H1 (cell line): ENCODE results near the gene MYH8. TPM values are rescaled to one million over a fixed set of nuclear protein-coding genes. Genes with fewer than 3 reads are reported as not detected.

Source experiments
- JUN ChIP-seq: IDR thresholded peaks from 2 replicates; pipeline ENCODE4 v1.6.1; 2011; ENCODE audit warnings: low read depth, mild to moderate bottlenecking, improper control_type of control experiment, low read length
- POLR2A ChIP-seq, 2 experiments: IDR thresholded peaks; 1 replicate in 1 of 2; 2 replicates in 1 of 2; pipeline ENCODE4 v1.6.1; 2011; ENCODE audit warnings: low read depth in 2 of 2, low read length in 2 of 2, mild to moderate bottlenecking in 2 of 2; ENCODE audit errors: control extremely low read depth in 1 of 2
- SIRT6 ChIP-seq: IDR thresholded peaks from one replicate; pipeline ENCODE4 v1.7.1; 2012; ENCODE audit warnings: low read length, inconsistent platforms
- SP1 ChIP-seq: IDR thresholded peaks from 2 replicates; pipeline ENCODE4 v1.6.1; 2011; ENCODE audit warnings: low read depth, low read length
- polyA plus RNA-seq, 7 experiments: library from polyadenylated mRNA; depleted of rRNA in 3 of 7; stranded (reverse) in 5 of 7; unstranded in 2 of 7; fragments of >200 nt in 5 of 7; fragments of 200-250 nt in 2 of 7; gene quantifications; 1 replicate in 5 of 7; 2 replicates in 1 of 7; 4 replicates in 1 of 7; pipeline versions ENCODE4 v1.2.1 to v1.2.3, GENCODE V29; 2011 to 2013; ENCODE audit warnings: missing spikeins in 2 of 7, mixed read lengths in 2 of 7
- total RNA-seq: library from RNA; stranded (reverse); fragmentation: NEBNext Ultra II Directional; extraction: Animal tissue kit (Norgen Biotek cat#: 25700); gene quantifications from 2 replicates; pipeline ENCODE4 v1.2.1, GENCODE V29; 2021
- TF ChIP-seq, protein P1 (sequence below): fragments of 300-600 bp; sonication (generic); IDR thresholded peaks from 2 replicates; pipeline ENCODE4 v1.7.1; 2012; ENCODE audit warnings: low read length, moderate library complexity, mild to moderate bottlenecking, inconsistent platforms; ENCODE audit not compliant: insufficient replicate concordance
- TF ChIP-seq, protein P2 (sequence below): IDR thresholded peaks from 2 replicates; pipeline ENCODE4 v1.6.1; 2012; ENCODE audit warnings: inconsistent platforms

Gene MYH8
- total and polyA plus RNA-seq, 2 of the 8 experiments (the other 6 are each of a cell fraction or from before 2014, with no cell fraction given), result not detected

DNA sequence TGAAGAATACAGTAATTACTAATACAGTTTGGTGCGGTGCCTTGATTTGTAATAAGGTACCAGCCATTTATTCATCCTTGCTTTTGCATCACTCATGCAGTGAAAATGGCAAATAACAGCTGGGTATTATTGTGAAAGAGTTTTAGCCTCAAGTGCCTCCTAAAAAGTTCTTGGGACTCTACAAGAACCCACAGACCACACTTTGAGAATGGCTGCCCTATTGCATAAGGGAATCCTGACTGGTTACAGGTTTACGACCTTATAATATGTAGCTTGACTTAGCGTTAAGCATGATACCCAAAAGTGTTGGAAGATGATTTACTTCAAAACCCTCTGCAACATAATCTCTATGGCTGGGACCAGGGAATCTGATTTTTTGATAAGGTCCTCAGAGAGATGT lies 53.2 kb downstream of the MYH8 start (continued):
- TF ChIP-seq, protein P1, sequence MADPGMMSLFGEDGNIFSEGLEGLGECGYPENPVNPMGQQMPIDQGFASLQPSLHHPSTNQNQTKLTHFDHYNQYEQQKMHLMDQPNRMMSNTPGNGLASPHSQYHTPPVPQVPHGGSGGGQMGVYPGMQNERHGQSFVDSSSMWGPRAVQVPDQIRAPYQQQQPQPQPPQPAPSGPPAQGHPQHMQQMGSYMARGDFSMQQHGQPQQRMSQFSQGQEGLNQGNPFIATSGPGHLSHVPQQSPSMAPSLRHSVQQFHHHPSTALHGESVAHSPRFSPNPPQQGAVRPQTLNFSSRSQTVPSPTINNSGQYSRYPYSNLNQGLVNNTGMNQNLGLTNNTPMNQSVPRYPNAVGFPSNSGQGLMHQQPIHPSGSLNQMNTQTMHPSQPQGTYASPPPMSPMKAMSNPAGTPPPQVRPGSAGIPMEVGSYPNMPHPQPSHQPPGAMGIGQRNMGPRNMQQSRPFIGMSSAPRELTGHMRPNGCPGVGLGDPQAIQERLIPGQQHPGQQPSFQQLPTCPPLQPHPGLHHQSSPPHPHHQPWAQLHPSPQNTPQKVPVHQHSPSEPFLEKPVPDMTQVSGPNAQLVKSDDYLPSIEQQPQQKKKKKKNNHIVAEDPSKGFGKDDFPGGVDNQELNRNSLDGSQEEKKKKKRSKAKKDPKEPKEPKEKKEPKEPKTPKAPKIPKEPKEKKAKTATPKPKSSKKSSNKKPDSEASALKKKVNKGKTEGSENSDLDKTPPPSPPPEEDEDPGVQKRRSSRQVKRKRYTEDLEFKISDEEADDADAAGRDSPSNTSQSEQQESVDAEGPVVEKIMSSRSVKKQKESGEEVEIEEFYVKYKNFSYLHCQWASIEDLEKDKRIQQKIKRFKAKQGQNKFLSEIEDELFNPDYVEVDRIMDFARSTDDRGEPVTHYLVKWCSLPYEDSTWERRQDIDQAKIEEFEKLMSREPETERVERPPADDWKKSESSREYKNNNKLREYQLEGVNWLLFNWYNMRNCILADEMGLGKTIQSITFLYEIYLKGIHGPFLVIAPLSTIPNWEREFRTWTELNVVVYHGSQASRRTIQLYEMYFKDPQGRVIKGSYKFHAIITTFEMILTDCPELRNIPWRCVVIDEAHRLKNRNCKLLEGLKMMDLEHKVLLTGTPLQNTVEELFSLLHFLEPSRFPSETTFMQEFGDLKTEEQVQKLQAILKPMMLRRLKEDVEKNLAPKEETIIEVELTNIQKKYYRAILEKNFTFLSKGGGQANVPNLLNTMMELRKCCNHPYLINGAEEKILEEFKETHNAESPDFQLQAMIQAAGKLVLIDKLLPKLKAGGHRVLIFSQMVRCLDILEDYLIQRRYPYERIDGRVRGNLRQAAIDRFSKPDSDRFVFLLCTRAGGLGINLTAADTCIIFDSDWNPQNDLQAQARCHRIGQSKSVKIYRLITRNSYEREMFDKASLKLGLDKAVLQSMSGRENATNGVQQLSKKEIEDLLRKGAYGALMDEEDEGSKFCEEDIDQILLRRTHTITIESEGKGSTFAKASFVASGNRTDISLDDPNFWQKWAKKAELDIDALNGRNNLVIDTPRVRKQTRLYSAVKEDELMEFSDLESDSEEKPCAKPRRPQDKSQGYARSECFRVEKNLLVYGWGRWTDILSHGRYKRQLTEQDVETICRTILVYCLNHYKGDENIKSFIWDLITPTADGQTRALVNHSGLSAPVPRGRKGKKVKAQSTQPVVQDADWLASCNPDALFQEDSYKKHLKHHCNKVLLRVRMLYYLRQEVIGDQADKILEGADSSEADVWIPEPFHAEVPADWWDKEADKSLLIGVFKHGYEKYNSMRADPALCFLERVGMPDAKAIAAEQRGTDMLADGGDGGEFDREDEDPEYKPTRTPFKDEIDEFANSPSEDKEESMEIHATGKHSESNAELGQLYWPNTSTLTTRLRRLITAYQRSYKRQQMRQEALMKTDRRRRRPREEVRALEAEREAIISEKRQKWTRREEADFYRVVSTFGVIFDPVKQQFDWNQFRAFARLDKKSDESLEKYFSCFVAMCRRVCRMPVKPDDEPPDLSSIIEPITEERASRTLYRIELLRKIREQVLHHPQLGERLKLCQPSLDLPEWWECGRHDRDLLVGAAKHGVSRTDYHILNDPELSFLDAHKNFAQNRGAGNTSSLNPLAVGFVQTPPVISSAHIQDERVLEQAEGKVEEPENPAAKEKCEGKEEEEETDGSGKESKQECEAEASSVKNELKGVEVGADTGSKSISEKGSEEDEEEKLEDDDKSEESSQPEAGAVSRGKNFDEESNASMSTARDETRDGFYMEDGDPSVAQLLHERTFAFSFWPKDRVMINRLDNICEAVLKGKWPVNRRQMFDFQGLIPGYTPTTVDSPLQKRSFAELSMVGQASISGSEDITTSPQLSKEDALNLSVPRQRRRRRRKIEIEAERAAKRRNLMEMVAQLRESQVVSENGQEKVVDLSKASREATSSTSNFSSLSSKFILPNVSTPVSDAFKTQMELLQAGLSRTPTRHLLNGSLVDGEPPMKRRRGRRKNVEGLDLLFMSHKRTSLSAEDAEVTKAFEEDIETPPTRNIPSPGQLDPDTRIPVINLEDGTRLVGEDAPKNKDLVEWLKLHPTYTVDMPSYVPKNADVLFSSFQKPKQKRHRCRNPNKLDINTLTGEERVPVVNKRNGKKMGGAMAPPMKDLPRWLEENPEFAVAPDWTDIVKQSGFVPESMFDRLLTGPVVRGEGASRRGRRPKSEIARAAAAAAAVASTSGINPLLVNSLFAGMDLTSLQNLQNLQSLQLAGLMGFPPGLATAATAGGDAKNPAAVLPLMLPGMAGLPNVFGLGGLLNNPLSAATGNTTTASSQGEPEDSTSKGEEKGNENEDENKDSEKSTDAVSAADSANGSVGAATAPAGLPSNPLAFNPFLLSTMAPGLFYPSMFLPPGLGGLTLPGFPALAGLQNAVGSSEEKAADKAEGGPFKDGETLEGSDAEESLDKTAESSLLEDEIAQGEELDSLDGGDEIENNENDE, result no peak
- TF ChIP-seq, protein P2, sequence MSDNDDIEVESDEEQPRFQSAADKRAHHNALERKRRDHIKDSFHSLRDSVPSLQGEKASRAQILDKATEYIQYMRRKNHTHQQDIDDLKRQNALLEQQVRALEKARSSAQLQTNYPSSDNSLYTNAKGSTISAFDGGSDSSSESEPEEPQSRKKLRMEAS, result no peak
- TF ChIP-seq SIRT6, result no peak
- no peak for TF ChIP-seq SP1
- TF ChIP-seq JUN, result no peak
- TF ChIP-seq POLR2A (IDR thresholded peaks at IDR 0.05; ENCODE audit: control extremely low read depth in 1 of 2, low read depth in 2 of 2, low read length in 2 of 2), result no peak
